IMR-90 (cell line): ENCODE measurements around the gene PEX10. TPM values are rescaled to one million over a fixed set of nuclear protein-coding genes. Genes with fewer than 3 reads are reported as not detected.
A peak's percentile ranks its signal among the peaks of the same experiment; 100 is the strongest.

ENCODE experiments used
- ATAC-seq: fragments of 200-7000 bp; cut with Tn5 transposase; 2 replicates; pipeline ENCODE4 v1.9.1; 2020; ENCODE audit warnings: low read depth, mild to moderate bottlenecking, moderate library complexity
- BruUV-seq: library from RNA; stranded (reverse); fragments of 400-500 nt; replicated peaks from 2 replicates; lab custom pipeline; 2021; lab: Mats Ljungman, UMichigan
- CTCF ChIA-PET: fragments of 300-600 bp; formaldehyde crosslinking; extraction: SDS; loops from one replicate; lab custom pipeline; 2021; ENCODE audit warnings: antibody characterized with exemption; lab: Yijun Ruan, JAX
- POLR2A ChIA-PET: fragments of 300-600 bp; sonication (Branson Sonifier 250); formaldehyde crosslinking; loops from one replicate; lab custom pipeline; 2022; ENCODE audit warnings: antibody characterized with exemption; ENCODE audit not compliant: unreplicated experiment; lab: Charles Lee
- DNase-seq: peaks from one replicate; pipeline ENCODE4 v3.0.0; 2013
- H2AFZ ChIP-seq: replicated peaks from 2 replicates; pipeline ENCODE3; 2013; ENCODE audit warnings: low read length, mild to moderate bottlenecking; ENCODE audit not compliant: poor library complexity
- H2AK5ac ChIP-seq: 2 replicates; pipeline ENCODE4 v1.6.1; 2013; ENCODE audit warnings: low read depth, low read length, inconsistent platforms
- H2AK9ac ChIP-seq: replicated peaks from 2 replicates; pipeline ENCODE3; 2013; ENCODE audit warnings: mild to moderate bottlenecking, low read depth, low read length, moderate library complexity; ENCODE audit not compliant: poor library complexity
- H2BK120ac ChIP-seq: 2 replicates; pipeline ENCODE4 v1.6.1; 2013; ENCODE audit warnings: low read depth, low read length, inconsistent platforms
- H2BK15ac ChIP-seq: 3 replicates; pipeline ENCODE4 v1.6.1; 2013; ENCODE audit warnings: low read depth, low read length, inconsistent platforms
- H2BK20ac ChIP-seq: 2 replicates; pipeline ENCODE4 v1.6.1; 2013; ENCODE audit warnings: low read depth, mild to moderate bottlenecking, inconsistent platforms, low read length, moderate library complexity
- H2BK5ac ChIP-seq: 2 replicates; pipeline ENCODE4 v1.6.1; 2013; ENCODE audit warnings: mild to moderate bottlenecking, low read depth, low read length, inconsistent platforms; ENCODE audit not compliant: poor library complexity, severe bottlenecking
- H3K14ac ChIP-seq: replicated peaks from 2 replicates; pipeline ENCODE4 v1.6.1; 2013; ENCODE audit warnings: low read depth, low read length, inconsistent platforms
- H3K18ac ChIP-seq: 2 replicates; pipeline ENCODE4 v1.6.1; 2013; ENCODE audit warnings: low read depth, low read length, control low read depth
- H3K23ac ChIP-seq: 2 replicates; pipeline ENCODE4 v1.6.1; 2013; ENCODE audit warnings: low read depth, low read length, inconsistent platforms
- H3K27ac ChIP-seq: 2 replicates; pipeline ENCODE4 v1.5.1; 2013; ENCODE audit warnings: mild to moderate bottlenecking, control low read depth, low read length; ENCODE audit not compliant: insufficient read depth
- H3K27me3 ChIP-seq: 2 replicates; pipeline ENCODE4 v1.6.1; 2013; ENCODE audit warnings: low read length; ENCODE audit not compliant: control insufficient read depth, insufficient read depth
- H3K36me3 ChIP-seq: 2 replicates; pipeline ENCODE4 v1.6.1; 2013; ENCODE audit warnings: low read length, mixed read lengths; ENCODE audit not compliant: control insufficient read depth, insufficient read depth
- H3K4ac ChIP-seq: 2 replicates; pipeline ENCODE4 v1.6.1; 2013; ENCODE audit warnings: low read depth, low read length, inconsistent platforms
- H3K4me1 ChIP-seq: 2 replicates; pipeline ENCODE4 v1.6.1; 2013; ENCODE audit warnings: low read length, mixed read lengths; ENCODE audit not compliant: control insufficient read depth, insufficient read depth
- H3K4me2 ChIP-seq: 2 replicates; pipeline ENCODE4 v1.6.1; 2013; ENCODE audit warnings: low read depth, mild to moderate bottlenecking, control low read depth, low read length, moderate library complexity
- H3K4me3 ChIP-seq: 2 replicates; pipeline ENCODE4 v1.5.1; 2013; ENCODE audit warnings: low read depth, mild to moderate bottlenecking, control low read depth, low read length, moderate library complexity; ENCODE audit not compliant: insufficient read depth
- H3K56ac ChIP-seq: 2 replicates; pipeline ENCODE4 v1.6.1; 2013; ENCODE audit warnings: low read length, inconsistent platforms; ENCODE audit not compliant: insufficient read depth; ENCODE audit errors: extremely low read depth
- H3K79me1 ChIP-seq, 2 experiments: 2 replicates each; pipeline ENCODE4 v1.6.1; 2013; ENCODE audit warnings: low read length in 2 of 2, inconsistent platforms in 1 of 2, low read depth in 1 of 2
- H3K9ac ChIP-seq: 2 replicates; pipeline ENCODE4 v1.6.1; 2013; ENCODE audit warnings: low read depth, low read length, control low read depth
- H3K9me1 ChIP-seq: 2 replicates; pipeline ENCODE4 v1.6.1; 2013; ENCODE audit warnings: low read length, inconsistent platforms; ENCODE audit not compliant: insufficient read depth
- H3K9me3 ChIP-seq: 2 replicates; pipeline ENCODE4 v1.6.1; 2013; ENCODE audit warnings: low read length; ENCODE audit not compliant: control insufficient read depth, insufficient read depth
- H4K20me1 ChIP-seq: 2 replicates; pipeline ENCODE4 v1.6.1; 2013; ENCODE audit warnings: low read length, inconsistent platforms; ENCODE audit not compliant: insufficient read depth
- H4K5ac ChIP-seq: 2 replicates; pipeline ENCODE4 v1.6.1; 2013; ENCODE audit warnings: mild to moderate bottlenecking, low read depth, low read length, control low read depth
- H4K8ac ChIP-seq, 2 experiments: 2 replicates each; pipeline ENCODE4 v1.6.1; 2013; ENCODE audit warnings: low read depth in 2 of 2, low read length in 2 of 2, control low read depth in 1 of 2, inconsistent platforms in 1 of 2
- H4K91ac ChIP-seq: 2 replicates; pipeline ENCODE4 v1.6.1; 2013; ENCODE audit warnings: low read depth, low read length, inconsistent platforms; ENCODE audit not compliant: insufficient read depth
- BHLHE40 ChIP-seq: fragments of 150-350 bp; IDR thresholded peaks from 2 replicates; pipeline ENCODE4 v1.6.1; 2016; ENCODE audit warnings: mild to moderate bottlenecking, low read depth, low read length
- CEBPB ChIP-seq: IDR thresholded peaks from 2 replicates; pipeline ENCODE4 v1.6.1; 2012; ENCODE audit warnings: low read depth, low read length, improper control_type of control experiment
- MAFK ChIP-seq: IDR thresholded peaks from 2 replicates; pipeline ENCODE4 v1.6.1; 2012; ENCODE audit warnings: low read depth, low read length, improper control_type of control experiment
- MXI1 ChIP-seq: IDR thresholded peaks from 2 replicates; pipeline ENCODE4 v1.6.1; 2012; ENCODE audit warnings: low read depth, mild to moderate bottlenecking, low read length, moderate library complexity, borderline replicate concordance
- NFE2L2 ChIP-seq: fragments of 150-350 bp; IDR thresholded peaks from 2 replicates; pipeline ENCODE4 v1.6.1; 2016; ENCODE audit warnings: low read depth, mild to moderate bottlenecking, low read length
- POLR2A ChIP-seq: IDR thresholded peaks from 2 replicates; pipeline ENCODE4 v1.6.1; 2012; ENCODE audit warnings: mild to moderate bottlenecking, low read depth, low read length
- RAD21 ChIP-seq: IDR thresholded peaks from 2 replicates; pipeline ENCODE4 v1.6.1; 2012; ENCODE audit warnings: low read length, improper control_type of control experiment
- RCOR1 ChIP-seq: IDR thresholded peaks from 2 replicates; pipeline ENCODE4 v1.6.1; 2012; ENCODE audit warnings: mild to moderate bottlenecking, low read length, improper control_type of control experiment; ENCODE audit not compliant: insufficient replicate concordance
- RFX5 ChIP-seq: IDR thresholded peaks from 2 replicates; pipeline ENCODE4 v1.8.0; 2012; ENCODE audit warnings: low read depth, mild to moderate bottlenecking, low read length, moderate library complexity
- WGBS, 2 experiments: methylation state at CpG; one replicate each; pipeline versions ENCODE4 v1.1.5 to v1.1.7; 2013; ENCODE audit warnings: missing lambda C conversion rate in 2 of 2; ENCODE audit not compliant: insufficient read length in 1 of 2; ENCODE audit errors: extremely low coverage in 2 of 2; 5-methylcytosine and 5-hydroxymethylcytosine counted together
- dilution Hi-C: fragments of 300-500 bp; cut with HindIII; formaldehyde crosslinking; loops from one replicate; pipeline ENCODE4 v1.14.3; 2018; ENCODE audit warnings: low sequenced_read_pairs; ENCODE audit not compliant: unreplicated experiment
- in situ Hi-C: fragments of 300-500 bp; cut with MboI; formaldehyde crosslinking; loops from 3 replicates; pipeline ENCODE4 v1.14.3; 2019; ENCODE audit warnings: low sequenced_read_pairs, inconsistent platforms, mixed read lengths
- intact Hi-C: fragments of 100-400 bp; cut with micrococcal nuclease; formaldehyde crosslinking; loops from 2 replicates; pipeline ENCODE4 v1.10.0; 2022
- polyA plus RNA-seq, 3 experiments: library from polyadenylated mRNA; depleted of rRNA; stranded (reverse); fragments of >200 nt; gene quantifications; 2 replicates each; pipeline ENCODE4 v1.2.3, GENCODE V29; 2012; ENCODE audit warnings: low replicate concordance in 1 of 3
- total RNA-seq: library from RNA; depleted of rRNA; stranded (reverse); fragments of >200 nt; gene quantifications from 2 replicates; pipeline ENCODE4 v1.2.3, GENCODE V29; 2012

Gene PEX10
- total and polyA plus RNA-seq, 2 of the 4 experiments (the other 2 are of a cell fraction) = 16.9 to 19.7 TPM

DNA sequence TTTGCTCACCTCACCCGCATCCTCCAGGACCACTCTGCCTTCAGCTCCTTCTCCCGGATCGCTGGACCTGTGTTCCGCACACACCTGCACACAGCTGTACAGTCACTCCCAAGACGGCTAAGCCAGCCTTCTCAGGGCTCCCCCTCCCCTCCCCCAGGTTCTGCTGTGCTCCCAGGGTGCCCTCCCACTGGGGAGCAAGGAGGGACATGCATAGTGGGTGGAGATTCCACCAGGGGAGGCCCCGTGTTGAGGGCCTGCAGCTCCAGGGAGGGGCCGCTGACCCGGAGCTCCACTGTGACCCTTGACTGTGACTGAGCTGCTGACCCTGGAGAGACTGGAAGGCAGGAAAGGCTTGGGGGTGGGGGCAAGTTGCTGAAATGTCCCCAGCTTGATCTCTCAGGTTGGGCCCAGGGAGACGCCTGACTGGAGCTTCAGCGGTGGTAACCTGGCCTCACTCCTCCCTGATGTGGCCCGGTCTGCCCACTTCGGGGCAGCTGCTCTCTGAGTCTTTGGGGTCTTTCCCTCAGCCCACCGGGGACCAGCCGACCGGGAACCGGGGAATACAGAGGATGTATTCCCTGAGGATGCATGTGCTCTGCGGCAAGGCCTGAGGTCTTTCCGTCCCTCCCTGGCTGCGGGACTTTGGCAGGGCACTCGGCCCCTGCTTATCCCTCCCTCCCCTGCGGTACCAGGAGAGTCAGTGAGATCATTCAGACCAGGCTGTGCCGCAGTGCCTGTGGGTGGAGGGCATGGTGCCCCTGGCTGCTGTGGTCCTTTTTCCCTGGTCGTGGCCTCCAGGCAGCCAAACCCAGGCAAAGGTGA, 35.1 kb upstream of the PEX10 start (continued):
- no peak for TF ChIP-seq BHLHE40
- no peak for TF ChIP-seq CEBPB
- TF ChIP-seq POLR2A = no peak

DNA sequence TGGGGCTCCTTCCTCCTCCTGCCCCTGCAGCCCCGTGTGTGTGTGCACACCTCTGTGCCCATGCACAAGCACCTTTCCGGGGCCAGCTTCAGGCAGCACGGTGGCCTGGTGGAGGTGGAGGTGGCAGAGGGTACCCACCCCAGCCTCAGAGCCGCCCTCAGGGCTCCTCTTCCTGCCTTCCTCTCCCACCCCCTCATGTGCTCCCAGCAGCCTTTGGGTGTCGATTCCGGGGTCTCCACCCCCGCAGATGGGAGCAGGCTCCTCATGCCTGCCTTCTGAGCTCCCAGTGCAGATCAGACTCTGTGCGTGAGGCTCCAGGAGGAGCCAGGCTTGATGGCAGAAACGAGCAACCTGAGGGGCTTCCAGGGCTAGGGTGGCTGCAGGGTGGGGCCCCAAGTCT, 34.5 kb upstream of the PEX10 start:
- Histone ChIP-seq H2BK120ac (peak overlapping the region; percentile 32; the same call in 1 of the 2 replicates), H2BK5ac (no peak overlapping the region), H2AK9ac (peak overlapping the region; percentile 89), H3K23ac (no peak overlapping the region), H3K9me1 (peaks cover 4% of the 10 kb centered on the region; the same call in 1 of the 2 replicates), H4K5ac (no peak overlapping the region), H3K4me3 (no peak overlapping the region), H3K9me3 (no peaks in the 10 kb centered on the region), H2BK15ac (no peak overlapping the region), H3K79me1 (no peaks in the 10 kb centered on the region), H3K36me3 (no peaks in the 10 kb centered on the region), H3K27ac (no peak overlapping the region), H3K4me2 (no peak overlapping the region), H3K18ac (no peak overlapping the region), H3K4ac (no peak overlapping the region), H3K9ac (no peak overlapping the region), H4K91ac (no peak overlapping the region), H3K14ac (no peak overlapping the region), H4K8ac (no peak overlapping the region), H2AK5ac (no peak overlapping the region), H2AFZ (peak overlapping the region; percentile 68), H2BK20ac (no peak overlapping the region), H4K20me1 (no peaks in the 10 kb centered on the region), H3K56ac (no peak overlapping the region), H3K27me3 (peaks cover 30% of the 10 kb centered on the region), H3K4me1 (peaks cover 11% of the 10 kb centered on the region)
- in situ Hi-C loops = loop anchor here (25.0 kb wide), 1 partner anchor 615 kb away; the partner anchor contains the start of gene PRDM16
- intact Hi-C loops = no loop called here
- TF ChIP-seq MAFK (no peak), NFE2L2 (no peak), RAD21 (no peak), CEBPB (no peak), RFX5 (no peak), RCOR1 (no peak), MXI1 (no peak)
- DNase-seq (no peak), ATAC-seq (no peak)
- no TSS peak for BruUV-seq
- WGBS, 2 experiments = 60% methylated on average over 1 of the region's 9 CpGs; no CpG with 5 or more reads in 1 of the 2 experiments
- ChIA-PET CTCF (interaction anchor here (0.8 to 0.9 kb wide), 2 partner anchors 17 to 102 kb away, joined by 3 read pairs; no protein-coding TSS in a partner anchor), POLR2A (no interaction called here)
- dilution Hi-C loops = no loop called here
